Activated CD8-positive, alpha-beta memory T cell treated with anti-CD3 and anti-CD28 coated beads, Interleukin-2, amount 50 U/mL, for 4 hours (primary cell): ENCODE results near the gene ITK.
"Not testable (repeated sequence)": the region's sequence is repeated elsewhere in the genome, so short reads cannot be mapped to it uniquely, and the experiment has no call there.

Source experiments
- DNase-seq: peaks from one replicate; pipeline ENCODE4 v3.0.0-alpha.2; 2020

The ITK gene

DNA sequence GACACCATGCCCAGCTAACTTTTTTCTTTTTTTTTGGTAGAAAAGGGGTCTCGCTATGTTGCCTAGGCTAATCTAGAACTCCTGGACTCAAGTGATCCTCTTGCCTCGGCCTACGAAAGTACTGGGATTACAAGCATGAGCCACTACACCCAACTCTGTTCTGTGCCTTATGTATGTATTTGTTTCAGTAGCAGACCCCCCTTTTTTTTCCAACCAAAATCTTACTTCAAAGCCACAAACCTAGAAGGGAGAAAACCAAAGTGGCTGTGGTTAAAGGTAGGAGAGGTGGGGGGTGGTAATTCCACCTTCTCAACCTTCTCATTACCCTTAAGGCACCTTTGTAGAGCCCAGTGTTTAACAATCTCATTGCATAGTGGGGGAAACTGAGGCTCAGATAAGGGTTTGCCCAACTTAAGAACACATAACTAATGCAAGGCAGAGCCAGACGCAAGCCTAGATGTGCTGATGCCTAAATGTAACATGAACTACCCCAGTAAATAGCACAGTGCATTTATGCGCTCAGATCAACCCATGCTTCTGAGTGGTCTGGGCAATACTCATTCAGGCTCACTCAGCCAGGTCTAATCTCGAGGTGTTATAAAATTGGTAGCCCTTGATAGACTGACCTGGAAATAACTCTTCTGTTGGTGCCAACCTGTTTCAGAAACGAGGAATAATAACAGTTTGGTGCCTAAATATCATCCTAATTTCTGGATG lies 33.0 kb downstream of the ITK start:
- no peak for DNase-seq

DNA sequence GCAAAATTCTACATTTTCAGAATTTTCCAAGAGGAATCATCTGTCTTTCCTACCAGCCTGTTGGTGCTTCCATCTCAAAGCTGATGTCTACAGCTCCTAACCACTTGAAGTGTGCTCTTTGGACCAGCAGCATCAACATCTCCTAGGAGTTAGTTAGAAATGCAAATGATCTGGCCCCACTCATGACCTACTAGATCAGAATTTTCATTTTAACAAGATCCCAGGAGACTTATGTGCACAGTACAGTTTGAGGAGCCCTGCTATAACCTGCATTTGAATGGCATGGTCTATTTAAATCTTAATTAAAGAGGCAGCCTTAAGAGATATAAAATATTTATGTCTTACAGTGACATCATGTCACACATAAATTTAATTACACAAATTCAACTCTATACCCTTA lies 33.8 kb downstream of the ITK start:
- no peak for DNase-seq

DNA sequence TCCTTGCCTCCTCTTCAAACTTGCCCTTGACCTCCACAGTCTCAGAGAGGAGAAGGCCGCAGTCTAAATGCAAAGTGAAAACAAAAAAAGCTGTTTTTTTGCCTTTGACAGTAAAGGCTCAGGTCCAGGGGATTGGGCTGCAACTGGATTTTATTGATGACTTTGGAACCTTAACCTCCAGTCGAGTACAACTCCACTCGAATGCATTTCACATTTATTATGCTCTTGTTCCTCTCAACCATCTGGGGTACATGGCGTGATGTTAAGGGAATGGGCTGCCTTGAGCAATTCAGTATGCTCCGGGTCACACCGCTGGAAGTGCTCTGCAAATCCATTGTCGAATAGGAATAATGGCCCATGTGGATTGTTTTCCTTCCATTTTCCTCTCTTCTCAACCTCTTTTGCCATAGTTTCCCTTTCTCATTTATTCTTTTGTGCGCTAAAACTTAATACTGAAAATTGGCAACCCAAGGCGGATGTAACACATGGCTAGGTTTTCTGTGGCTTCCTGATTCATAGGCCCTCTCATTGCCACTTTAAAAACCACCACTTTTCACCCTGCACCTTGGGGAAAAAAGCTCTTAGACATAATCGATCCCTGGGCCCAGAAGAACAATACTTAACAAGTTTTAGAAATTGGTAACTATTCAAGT lies 34.3 kb downstream of the ITK start:
- no peak for DNase-seq

- DNase-seq: no peak
Measured at GRCh38 chr5:157215514-157216167, 35.0 kb downstream of the ITK start.

DNA sequence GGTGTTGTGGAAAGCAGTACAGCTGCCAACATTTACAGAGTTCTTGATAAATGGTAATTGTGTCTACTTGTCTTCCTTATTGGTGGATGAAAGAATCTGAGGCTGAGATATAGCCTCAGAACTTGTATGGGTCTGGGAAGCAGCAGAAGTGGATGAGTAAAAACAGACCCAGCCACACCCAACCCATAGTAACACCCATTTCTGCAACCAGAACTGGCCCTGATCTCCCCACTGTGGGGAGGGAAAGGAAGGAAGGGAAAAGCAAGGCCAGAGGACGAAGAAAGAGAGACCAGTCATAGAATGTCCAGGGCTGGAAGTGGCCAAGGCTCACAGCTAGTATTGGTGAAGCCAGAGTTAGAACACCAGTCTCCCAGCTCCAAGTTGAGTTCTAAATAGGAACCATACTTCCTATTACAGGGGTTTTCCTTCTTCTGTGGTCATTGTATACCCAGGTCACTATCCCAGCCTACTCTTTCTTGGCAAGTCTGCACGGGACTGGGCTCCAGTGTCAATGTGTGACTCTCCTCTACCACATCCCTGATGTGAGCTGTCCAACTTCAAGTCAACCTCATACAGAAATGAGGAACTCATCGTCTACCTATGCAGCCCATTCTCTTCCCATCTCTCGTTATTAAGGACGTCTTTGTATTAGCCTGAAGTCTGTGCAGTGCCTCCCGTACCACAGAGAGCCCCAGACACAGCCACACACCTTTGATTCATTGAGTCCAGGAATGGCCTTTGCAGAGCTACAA lies 35.9 kb downstream of the ITK start:
- DNase-seq: no peak

DNA sequence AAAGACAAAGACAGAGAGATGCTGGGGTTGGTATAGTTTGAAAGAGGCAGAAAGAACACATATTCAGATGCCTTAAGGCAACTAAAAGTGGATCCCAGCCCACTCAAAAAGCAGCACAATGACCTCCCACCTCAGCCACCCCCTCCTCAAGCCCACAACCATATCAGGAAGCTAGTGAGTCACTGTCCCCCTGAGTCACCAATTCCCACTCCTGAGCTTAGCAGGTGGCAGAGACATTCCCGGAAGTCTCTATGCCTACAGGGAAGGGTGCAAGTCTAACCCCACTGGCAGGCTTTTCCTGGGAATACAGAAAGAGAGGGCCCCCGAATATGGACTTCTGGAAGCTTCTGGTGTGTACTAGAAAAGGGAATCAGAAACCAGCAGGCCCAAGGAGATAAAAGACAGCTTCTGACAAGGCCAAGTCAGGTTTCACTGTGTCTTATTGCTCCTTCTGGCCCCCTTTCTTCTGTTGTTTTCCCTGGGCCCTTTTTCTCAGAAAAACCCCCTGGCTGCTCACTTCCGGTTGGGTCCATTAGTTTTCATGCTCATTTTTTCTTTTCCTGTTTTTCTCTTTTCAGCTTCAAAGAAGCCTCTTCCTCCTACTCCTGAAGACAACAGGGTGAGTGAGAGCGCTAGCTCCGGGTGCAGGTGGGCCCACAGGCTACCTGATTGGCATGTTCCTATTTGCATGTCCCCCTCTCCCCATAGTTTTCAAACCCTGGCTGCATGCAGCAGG lies 36.8 kb downstream of the ITK start:
- peak; percentile 72 for DNase-seq

DNA sequence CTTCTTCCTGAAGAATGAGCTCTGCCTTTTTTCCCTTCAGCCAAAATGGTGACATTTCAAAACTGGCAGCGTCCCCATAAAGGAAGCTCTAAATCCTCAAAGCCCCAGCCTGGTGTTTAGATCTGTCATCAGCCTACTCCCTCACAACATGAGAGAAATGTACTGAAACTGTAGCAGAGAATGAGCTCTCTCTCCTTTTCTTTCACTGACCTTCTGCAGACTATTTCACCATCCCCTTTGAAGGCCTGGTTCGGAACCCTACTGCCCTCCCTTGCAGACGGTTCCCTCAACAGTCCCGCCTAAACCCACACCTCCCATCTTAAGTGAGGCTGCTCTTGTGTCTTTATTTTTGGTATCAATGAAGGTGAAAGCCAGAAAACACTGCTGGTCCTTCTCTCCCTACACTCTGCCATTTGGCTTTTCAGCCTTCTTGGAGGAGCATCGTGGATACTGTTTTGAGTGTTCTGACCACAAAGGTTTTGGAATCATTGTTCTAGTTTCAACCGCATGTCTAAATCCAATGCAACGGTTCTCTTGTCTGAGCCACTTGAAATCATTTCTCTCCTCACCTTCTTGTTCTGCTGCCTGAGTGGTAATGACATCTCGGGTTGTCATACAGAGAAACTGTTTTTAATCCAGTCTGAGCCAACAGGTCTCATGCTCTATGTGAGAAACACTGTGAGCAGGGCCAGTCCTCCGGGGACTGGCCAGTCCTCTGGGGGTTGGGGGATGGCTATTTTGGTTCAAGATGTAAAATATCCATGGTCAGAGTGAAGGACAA lies 39.0 kb downstream of the ITK start:
- no peak for DNase-seq

DNA sequence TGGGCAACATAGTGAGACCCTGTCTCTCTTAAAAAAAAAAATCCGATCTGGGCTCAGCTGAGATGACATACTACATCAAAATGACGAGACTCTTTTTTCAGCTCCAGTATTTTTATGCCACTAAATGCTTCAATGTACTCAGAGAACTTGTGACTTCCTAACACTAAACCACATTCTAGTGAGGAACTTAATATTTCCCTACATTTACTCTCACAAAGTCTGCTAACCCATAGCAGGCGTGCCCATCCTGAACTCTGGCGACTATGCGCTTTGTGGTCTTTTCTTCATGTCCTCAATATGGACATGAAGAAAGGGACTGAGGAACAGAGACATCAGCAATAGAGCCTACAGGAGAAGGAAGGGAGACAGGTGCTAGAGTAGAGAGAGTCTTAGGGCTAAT lies 41.3 kb downstream of the ITK start:
- no peak for DNase-seq

GRCh38 chr5:157222506-157223230 lies 42.0 kb downstream of the ITK start:
- DNase-seq: peak; percentile 74

- DNase-seq: no peak
Measured at GRCh38 chr5:157225469-157226422, 45.1 kb downstream of the ITK start.

GRCh38 chr5:157230610-157231009 lies 50.0 kb downstream of the ITK start:
- DNase-seq: no peak

GRCh38 chr5:157232706-157233105 lies 52.1 kb downstream of the ITK start:
- DNase-seq: no peak

- no peak for DNase-seq
Measured at GRCh38 chr5:157233515-157233914, 52.9 kb downstream of the ITK start.

GRCh38 chr5:157236423-157236822 lies 55.8 kb downstream of the ITK start:
- DNase-seq: no peak

DNA sequence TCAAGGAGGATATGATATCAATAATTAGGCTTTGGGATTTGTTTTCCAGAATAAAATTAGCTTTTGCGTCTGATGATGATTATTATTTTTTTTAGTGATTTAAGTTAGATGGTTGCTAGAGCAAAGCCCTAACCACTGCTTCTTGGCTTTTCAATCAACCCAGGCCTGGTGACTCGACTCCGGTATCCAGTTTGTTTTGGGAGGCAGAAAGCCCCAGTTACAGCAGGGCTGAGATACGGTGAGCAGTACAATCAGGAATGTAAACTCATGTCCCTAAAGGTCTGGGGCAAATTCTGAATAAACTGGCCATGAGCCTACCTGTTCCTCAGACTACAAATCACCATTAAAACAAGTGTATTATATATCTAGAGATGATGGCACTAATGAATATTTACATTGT lies 60.8 kb downstream of the ITK start:
- DNase-seq: no peak

- not testable (repeated sequence) for DNase-seq
Measured at GRCh38 chr5:157244704-157245103, 64.1 kb downstream of the ITK start.

DNA sequence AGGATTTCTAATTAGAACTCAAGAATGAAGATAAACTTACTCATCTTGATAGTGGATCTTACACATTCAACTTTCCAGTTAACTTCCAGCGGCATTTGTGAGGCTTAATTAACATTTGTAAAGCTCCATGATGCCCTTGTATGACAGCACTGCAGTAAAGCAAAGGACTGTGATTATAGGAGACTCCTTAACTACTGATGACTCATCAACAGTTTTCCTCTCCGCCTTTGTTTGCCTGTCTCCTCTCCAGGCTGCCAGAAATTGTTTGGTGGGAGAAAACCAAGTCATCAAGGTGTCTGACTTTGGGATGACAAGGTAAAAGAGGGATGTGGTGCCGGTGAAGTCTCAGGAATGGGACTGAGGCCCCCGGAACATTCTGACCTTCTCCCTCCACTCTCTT lies 64.8 kb downstream of the ITK start:
- no peak for DNase-seq

GRCh38 chr5:157245886-157246285 lies 65.2 kb downstream of the ITK start:
- DNase-seq: no peak

- no peak for DNase-seq
Measured at GRCh38 chr5:157247267-157247666, 66.6 kb downstream of the ITK start.
